Stomach (tissue), 9 donors: ENCODE results near the gene TMX4. TPM values are rescaled to one million over a fixed set of nuclear protein-coding genes. Genes with fewer than 3 reads are reported as not detected.
"Not testable (repeated sequence)": the region's sequence is repeated elsewhere in the genome, so short reads cannot be mapped to it uniquely, and the experiment has no call there.

Source experiments
- DNase-seq, 2 donors: peaks; one replicate each; pipeline versions ENCODE4 v3.0.0 to v3.0.0-alpha.2; 2013 to 2019
- H3K27ac ChIP-seq, 5 donors: fragments of 200-600 bp in 4 of 5; sonication (generic) in 4 of 5; one replicate each; pipeline ENCODE4 v1.5.1; 2013 to 2019; ENCODE audit warnings: mild to moderate bottlenecking in 1 of 5, moderate library complexity in 1 of 5
- H3K27me3 ChIP-seq, 3 donors: fragments of 200-600 bp; sonication (generic); one replicate each; pipeline ENCODE4 v1.5.1; 2017 to 2019; ENCODE audit warnings: mixed run types in 1 of 3
- H3K36me3 ChIP-seq, 4 donors: fragments of 200-600 bp; sonication (generic); 1 replicate in 3 of 4; 2 replicates in 1 of 4; pipeline ENCODE4 v1.5.1; 2016 to 2019
- H3K4me1 ChIP-seq, 4 donors: fragments of 200-600 bp; sonication (generic); one replicate each; pipeline ENCODE4 v1.5.1; 2016 to 2019
- H3K4me3 ChIP-seq, 4 donors: fragments of 200-600 bp; sonication (generic) in 3 of 4; one replicate each; pipeline ENCODE4 v1.5.1; 2016 to 2019; ENCODE audit warnings: mild to moderate bottlenecking in 1 of 4
- H3K9me3 ChIP-seq, 4 donors: fragments of 200-600 bp; sonication (generic); one replicate each; pipeline ENCODE4 v1.5.1; 2016 to 2019
- CTCF ChIP-seq, 7 experiments: fragments of 450-650 bp in 4 of 7; fragments of 200-600 bp in 3 of 7; sonication (generic) in 3 of 7; IDR thresholded peaks; one replicate each; pipeline ENCODE4 v1.5.1; 2016 to 2019; ENCODE audit warnings: antibody characterized with exemption in 7 of 7, control low read depth in 2 of 7, mild to moderate bottlenecking in 1 of 7
- EP300 ChIP-seq: sonication (generic); formaldehyde crosslinking; IDR thresholded peaks from one replicate; pipeline ENCODE4 v1.6.1; 2017; ENCODE audit warnings: antibody characterized with exemption
- POLR2A ChIP-seq, 4 donors: fragments of 450-650 bp; IDR thresholded peaks; one replicate each; pipeline ENCODE4 v1.6.1; 2016; ENCODE audit warnings: antibody characterized with exemption in 4 of 4, control low read depth in 2 of 4, mild to moderate bottlenecking in 1 of 4, moderate library complexity in 1 of 4
- POLR2AphosphoS5 ChIP-seq, 3 donors: sonication (generic); formaldehyde crosslinking; IDR thresholded peaks; one replicate each; pipeline ENCODE4 v1.6.1; 2016; ENCODE audit warnings: antibody characterized with exemption in 3 of 3
- WGBS, 5 donors: extraction: QIAGEN DNeasy Blood & Tissue Kit in 3 of 5; methylation state at CpG; one replicate each; pipeline versions ENCODE4 v1.1.5 to v1.1.7; 2013 to 2018; 5-methylcytosine and 5-hydroxymethylcytosine counted together
- intact Hi-C: fragments of 100-400 bp; cut with DNase I; formaldehyde crosslinking; loops from one replicate; pipeline ENCODE4 v1.15.1; 2023; ENCODE audit warnings: low total_unique reads
- polyA plus RNA-seq, 3 donors: library from polyadenylated mRNA; stranded (reverse); fragments of 200-250 nt; gene quantifications; one replicate each; pipeline ENCODE4 v1.2.3, GENCODE V29; 2013
- total RNA-seq, 5 donors: library from RNA; depleted of rRNA; stranded (reverse); fragments of >200 nt; gene quantifications; one replicate each; pipeline versions ENCODE4 v1.1.0 to v1.2.3, GENCODE V29; 2014 to 2016
- donor health status: healthy with polysubstance abuse.
- donor health status: Bipolar disorder and iron deficiency.
- donor health status: healthy.

Gene TMX4
- total and polyA plus RNA-seq, 8 donors, result 5.7 to 153 (median 18.8) TPM

- DNase-seq, result no peak
- H3K9me3 ChIP-seq, result no peaks in the 10 kb centered on the region
- H3K27me3 ChIP-seq, result no peaks in the 10 kb centered on the region
- H3K27ac ChIP-seq, result no peak overlapping the region
- H3K4me3 ChIP-seq, result no peak overlapping the region
- H3K36me3 ChIP-seq, result no peaks in the 10 kb centered on the region
- intact Hi-C loops, result loop anchor here (10.0 kb wide), 1 partner anchor 692 kb away; no protein-coding TSS in a partner anchor
- 84 to 93% (median 91%) methylated on average over 7 of the region's 7 CpGs for WGBS, 5 donors
- H3K4me1 ChIP-seq, result no peaks in the 10 kb centered on the region
- TF ChIP-seq CTCF (IDR thresholded peaks at IDR 0.05), result no peak
- TF ChIP-seq POLR2A (IDR thresholded peaks at IDR 0.05), result no peak
- TF ChIP-seq POLR2AphosphoS5 (IDR thresholded peaks at IDR 0.05), result no peak
Observed at GRCh38 chr20:8033151-8033841, 13.7 kb upstream of the TMX4 start.

GRCh38 chr20:8032499-8032898, 12.9 kb upstream of the TMX4 start:
- intact Hi-C loops, result loop anchor here (10.0 kb wide), 1 partner anchor 692 kb away; no protein-coding TSS in a partner anchor
- 64 to 83% (median 76%) methylated on average over 2 of the region's 2 CpGs for WGBS, 5 donors
- H3K4me3 ChIP-seq, result no peak overlapping the region
- no peaks in the 10 kb centered on the region for H3K27me3 ChIP-seq
- no peaks in the 10 kb centered on the region for H3K36me3 ChIP-seq
- TF ChIP-seq POLR2AphosphoS5 (IDR thresholded peaks at IDR 0.05) (no peak), CTCF (IDR thresholded peaks at IDR 0.05) (no peak), EP300 (no peak), POLR2A (IDR thresholded peaks at IDR 0.05) (no peak)
- no peak for DNase-seq
- no peaks in the 10 kb centered on the region for H3K4me1 ChIP-seq
- no peak overlapping the region for H3K27ac ChIP-seq
- H3K9me3 ChIP-seq, result no peaks in the 10 kb centered on the region

GRCh38 chr20:8031539-8031938, 12.0 kb upstream of the TMX4 start:
- H3K27ac ChIP-seq, H3K9me3 ChIP-seq, H3K4me3 ChIP-seq, H3K36me3 ChIP-seq, H3K4me1 ChIP-seq, H3K27me3 ChIP-seq, DNase-seq: not testable (repeated sequence)
- intact Hi-C loops, result loop anchor here (10.0 kb wide), 1 partner anchor 693 kb away; no protein-coding TSS in a partner anchor

GRCh38 chr20:8021541-8022269, 2.1 kb upstream of the TMX4 start:
- no peaks in the 10 kb centered on the region for H3K27me3 ChIP-seq
- H3K4me1 ChIP-seq, result peaks cover 8 to 33% (median 16%) of the 10 kb centered on the region in 4 donors
- intact Hi-C loops, result no loop called here
- WGBS, 5 donors, result 83 to 91% (median 86%) methylated on average over 10 of the region's 10 CpGs
- no peaks in the 10 kb centered on the region for H3K36me3 ChIP-seq
- DNase-seq, result no peak
- H3K27ac ChIP-seq, result no peak overlapping the region
- TF ChIP-seq POLR2A (IDR thresholded peaks at IDR 0.05) (no peak), EP300 (no peak), CTCF (IDR thresholded peaks at IDR 0.05) (no peak), POLR2AphosphoS5 (IDR thresholded peaks at IDR 0.05) (no peak)
- H3K4me3 ChIP-seq, result no peak overlapping the region
- H3K9me3 ChIP-seq, result no peaks in the 10 kb centered on the region
